HG02840 (cell line): Measurements from ENCODE around the gene TNFAIP2.

ENCODE experiments used
- ATAC-seq: cut with Tn5 transposase; IDR thresholded peaks from one replicate; pipeline ENCODE4 v1.9.1; 2021; ENCODE audit warnings: mild to moderate bottlenecking, moderate library complexity, moderate number of reproducible peaks; ENCODE audit not compliant: unreplicated experiment, low FRiP score

TNFAIP2 gene

DNA sequence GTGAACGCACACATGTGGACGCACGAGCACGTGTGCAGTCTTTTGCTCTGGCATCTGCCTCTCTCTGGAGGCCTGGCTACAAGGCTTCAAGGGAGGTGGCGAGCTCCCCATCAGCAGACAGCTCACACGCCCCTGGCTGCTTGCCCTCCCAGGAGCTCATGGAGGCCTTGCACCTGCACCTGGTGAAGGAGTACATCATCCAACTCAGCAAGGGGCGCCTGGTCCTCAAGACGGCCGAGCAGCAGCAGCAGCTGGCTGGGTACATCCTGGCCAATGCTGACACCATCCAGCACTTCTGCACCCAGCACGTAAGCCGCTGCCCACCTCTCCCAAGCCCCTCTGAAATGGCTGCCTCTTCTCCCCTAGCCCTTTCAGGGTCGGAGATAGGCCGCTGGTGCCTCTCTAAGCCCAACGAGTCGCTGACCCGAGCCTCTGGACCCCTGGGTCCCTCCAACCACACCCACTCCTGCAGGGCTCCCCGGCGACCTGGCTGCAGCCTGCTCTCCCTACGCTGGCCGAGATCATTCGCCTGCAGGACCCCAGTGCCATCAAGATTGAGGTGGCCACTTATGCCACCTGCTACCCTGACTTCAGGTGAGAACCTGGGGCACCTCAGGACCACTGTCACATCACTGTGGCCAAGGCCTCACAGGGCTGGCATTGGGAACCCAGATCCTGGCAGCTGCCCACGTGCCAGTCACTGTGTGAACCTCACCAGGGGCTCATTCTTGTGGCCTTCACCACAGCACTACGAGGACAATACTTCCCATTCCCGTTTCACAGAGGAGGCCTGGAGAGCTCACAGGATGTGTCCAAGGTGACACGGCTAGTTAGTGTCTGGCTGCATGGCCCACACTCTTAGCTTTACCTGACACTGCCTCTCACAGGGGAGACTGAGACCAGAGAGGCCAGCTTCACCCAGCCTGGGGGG is 10.2 kb downstream of the TNFAIP2 start:
- ATAC-seq: no peak

DNA sequence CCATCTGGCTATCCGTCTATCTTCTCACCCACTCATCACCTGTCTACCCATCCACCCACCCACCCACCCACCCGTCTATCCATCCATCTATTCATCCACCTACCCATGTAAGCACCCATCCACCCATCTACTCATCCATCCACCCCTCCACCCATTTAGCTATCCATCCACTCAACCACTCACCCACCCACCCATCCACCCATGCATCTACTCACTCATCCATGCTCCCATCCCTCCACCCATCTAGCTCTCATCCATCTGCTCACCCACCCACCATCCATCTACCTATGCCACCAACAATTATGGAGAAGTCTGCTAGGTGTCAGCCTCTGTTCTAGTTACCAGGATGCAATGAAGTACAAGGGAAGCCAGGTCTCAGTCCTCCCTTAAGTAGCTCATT is 11.1 kb downstream of the TNFAIP2 start:
- no peak for ATAC-seq

DNA sequence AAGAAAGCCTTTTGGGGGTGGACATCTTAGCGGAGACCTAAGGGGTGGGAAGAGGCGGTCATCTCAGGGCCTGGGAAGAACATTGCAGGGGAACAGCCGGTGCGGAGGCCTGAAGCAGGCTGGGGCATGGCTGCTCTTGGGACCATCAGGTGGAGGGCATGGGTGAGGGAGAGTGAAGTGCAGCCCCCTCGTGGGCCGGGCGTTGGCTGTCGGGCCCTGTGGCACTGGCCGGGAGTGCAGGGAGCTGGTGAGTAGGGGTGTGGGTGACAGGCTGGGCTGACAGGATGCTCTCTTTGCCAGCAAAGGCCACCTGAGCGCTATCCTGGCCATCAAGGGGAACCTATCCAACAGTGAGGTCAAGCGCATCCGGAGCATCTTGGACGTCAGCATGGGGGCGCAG is 11.7 kb downstream of the TNFAIP2 start:
- ATAC-seq: no peak

DNA sequence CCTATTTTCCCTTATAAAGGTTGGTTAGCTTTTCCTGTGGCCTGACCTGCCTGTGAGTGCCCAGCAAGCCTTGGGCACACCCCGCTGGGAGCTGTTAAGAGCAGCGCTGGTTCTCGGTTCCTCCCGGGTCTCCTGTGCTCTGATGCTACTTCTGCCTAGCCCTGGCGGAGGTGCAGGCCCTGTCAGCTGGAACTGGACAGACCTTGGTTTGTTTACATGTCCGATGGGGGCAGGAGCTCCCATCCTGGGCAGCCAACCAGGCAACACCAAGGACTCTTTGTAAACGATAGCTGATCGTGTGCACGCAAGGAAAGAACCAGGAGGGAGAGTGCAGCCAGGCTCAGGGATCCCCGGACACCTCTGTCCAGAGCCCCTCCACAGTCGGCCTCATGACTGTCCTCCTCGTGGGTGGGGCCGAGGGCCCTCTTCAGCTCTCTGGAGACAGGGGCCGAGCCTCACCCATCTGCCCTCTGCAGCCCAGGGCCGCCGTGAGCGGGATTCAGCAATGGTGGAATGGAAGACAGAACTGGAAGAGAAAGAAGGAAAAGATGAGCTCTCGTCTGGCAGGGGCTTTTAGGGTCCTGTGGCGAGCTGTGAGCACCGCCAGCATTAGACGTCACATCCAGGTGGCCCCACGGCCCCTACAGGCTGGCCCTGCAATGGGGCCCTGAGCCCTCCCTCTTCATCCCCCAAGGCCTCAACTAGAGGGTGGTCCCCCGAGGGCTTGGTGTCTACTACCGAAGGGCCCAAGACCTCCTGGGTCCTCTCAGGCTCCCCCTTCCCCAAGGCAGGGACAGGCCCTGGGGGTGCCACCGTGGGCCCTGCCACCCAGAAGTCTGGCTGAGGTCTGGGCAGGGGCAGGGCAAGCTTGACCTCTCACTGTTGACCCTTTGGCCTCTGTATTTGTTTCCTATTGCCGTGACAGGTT is 12.3 kb downstream of the TNFAIP2 start:
- no peak for ATAC-seq

DNA sequence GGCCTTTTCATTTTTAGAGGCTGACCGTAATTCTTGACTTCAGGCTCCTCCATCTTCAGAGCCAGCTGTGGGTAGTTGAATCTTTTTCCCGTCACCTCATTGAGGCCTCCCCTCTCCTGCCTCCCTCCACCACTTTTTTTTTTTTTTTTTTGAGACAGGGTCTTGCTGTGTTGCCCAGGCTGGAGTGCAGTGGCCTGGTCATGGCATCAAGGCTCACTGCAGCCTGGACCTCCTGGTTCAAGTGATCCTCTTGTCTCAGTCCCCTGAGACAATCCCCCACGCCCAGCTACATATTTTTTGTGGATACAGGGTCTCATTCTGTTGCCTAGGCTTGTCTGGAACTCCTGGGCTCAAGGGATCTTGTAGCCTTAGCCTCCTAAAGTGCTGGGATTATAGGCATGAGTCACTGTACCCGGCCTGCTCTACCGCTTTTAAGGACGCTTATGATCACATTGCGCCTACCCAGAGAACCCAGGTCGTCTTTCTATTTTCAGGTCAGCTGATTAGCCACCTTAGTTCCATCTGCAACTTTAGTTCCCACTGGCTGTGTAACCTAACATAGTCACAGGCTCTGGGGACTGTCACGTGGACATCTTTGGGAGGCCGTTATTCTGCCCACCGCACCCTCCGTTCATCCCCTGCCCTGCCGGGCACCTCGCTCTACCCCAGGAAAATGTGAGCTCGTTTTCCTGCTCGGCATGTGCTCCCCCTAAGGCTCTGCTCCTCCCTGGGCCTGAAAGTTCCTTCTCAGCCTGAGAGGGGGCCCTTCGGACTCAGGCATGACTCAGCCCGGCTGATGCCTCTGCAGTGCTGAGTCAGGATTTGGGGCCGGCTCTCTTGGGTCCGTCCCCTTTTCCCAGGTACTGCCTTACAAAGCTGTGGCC is 13.4 kb downstream of the TNFAIP2 start:
- ATAC-seq: no peak

DNA sequence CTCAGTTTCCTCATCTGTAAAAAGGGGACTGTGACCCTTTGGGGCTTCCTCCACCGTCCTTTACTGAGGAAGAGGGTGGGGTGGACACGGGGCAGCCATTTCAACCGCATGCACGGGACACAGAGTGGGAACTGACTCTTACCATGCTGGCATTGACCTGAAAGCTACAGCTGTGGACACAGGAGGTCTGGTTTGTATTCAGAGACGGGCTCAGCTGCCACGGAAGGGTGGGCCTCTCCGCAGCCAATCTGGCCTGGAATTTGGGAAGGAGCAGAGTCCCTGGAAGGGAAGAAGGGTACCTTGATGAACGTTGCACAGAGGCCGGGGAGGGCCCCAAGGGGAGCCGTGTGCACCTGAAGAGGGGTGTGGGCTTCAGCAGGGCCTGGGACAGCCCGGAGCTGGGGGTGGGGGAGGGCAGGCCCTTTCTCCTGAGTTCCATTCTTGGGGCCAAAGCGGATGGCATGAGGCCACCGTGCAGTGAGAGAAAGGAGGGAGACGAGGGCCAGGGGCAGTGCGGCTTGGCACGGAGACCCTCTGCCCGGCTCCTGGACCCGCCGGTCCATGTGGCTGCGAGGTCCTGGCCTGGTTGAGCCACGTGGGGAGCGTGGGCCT is 14.5 kb downstream of the TNFAIP2 start:
- ATAC-seq: no peak

DNA sequence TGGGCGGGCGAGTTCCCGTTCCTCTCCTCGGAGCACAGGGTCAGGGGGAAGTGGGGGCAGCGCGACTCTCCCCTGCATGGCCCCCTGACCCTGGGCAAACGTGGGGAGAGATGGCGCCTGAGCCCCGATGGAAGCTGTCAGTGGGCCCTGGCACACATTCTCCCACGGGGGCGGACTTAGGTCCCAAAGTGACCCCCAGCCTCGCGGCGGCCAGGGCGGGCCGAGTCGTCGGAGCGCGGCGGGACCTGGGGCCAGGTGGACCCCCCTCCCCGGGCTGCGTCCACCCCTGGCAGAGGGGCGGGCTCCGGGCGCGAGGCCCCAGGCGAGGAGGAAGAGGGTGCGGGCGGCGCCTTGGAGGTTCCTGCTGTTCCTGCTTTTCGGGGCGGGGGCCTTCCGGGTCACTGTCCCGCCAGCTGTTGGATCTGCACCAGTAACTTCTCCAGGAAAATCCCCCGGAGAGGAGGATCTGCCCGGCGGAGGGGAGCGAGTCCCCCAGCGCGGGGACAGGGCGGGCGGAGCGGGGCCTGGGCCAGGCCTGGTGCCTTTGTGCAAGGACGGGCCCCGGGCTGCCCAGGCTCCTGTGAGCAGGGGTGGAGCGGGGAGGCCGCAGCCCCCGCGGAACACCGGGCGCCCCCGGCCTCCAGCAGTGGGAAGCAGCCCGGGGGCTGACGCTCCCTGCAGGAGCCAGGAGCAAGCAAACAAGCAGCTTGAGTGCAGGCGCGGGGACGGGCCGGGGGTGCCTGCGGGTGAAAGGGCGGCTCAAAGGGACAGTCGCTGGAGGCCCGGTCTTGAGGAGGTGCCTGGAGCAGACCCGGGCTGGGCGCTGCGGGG is 15.3 kb downstream of the TNFAIP2 start:
- ATAC-seq: no peak

DNA sequence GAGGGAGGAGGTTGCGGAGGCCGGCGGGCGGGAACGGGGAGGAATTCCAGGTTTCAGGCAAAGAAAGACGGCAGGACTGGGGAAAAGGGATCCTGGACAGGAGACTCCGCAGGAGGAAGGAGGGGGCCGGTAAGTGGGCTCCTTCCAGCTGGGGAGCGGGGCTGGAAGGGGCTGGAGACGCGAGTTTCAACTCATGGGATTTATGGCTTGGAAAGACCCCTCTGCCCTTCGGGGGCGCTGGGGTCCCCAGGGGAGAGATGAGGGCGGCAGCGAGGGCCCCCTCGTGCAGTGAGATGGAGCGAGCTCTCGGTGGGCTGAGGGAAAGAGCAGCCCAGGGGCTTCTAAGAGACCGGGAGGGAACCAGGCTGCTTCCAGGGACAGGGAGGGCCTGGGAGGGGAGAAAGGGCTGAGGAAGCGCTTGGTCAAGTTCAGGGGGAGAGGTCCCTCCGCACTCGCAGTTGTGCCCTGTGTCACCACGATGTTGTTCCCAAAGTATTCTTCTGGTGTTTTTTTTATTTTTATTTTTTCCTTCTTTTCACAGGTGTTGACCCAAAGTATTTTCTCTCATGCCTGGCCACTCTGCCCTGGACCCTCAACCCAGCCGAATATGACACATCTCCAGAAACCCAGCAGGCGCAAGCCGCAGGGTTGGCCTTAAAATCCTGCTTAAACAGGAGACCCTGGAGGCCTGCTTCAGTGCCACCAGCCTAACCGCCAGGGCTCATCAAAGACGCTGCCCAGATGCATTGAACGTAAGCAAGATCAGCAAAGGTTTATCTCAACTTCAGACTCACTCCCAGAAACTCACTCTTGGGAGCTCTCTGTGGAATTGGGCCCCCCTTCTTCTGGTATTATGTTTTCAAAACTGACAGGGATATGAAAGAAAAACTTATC is 16.1 kb downstream of the TNFAIP2 start:
- no peak for ATAC-seq

DNA sequence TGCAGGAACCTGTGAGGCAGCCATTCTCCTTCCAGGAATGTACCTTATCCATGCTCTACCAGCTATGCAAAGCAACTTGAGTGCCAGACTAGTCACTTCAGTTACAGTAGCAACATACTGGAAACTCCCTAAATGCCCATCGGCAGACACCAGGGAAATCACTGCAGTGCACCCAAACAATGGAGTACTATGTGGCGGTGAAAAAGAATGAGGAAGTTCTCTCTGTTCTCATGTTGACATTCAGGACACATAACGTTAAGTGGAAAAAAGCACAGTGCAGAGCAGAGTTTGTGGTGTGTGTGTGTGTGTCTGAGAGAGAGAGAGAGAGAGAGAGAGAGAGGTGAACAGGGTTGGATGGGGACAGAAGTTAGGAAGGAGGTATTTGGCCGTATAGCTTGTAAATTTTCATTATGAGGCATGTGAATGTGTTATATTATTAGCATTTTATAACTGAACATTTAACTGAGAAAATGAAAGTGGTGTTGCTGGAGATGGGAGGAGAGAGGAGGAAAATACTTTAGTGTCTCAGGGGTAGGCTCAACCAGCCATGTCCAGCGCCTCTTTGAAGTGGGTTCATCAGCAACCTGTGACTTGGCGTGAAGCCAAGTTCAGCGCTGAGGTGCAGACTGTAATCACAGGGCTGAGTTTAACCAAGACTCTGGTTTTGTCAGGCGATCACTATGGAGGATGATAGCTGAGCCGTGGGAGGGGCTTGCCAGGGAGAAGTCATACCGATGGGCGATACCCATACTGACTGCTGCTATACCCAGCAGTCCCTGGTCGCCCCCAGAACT is 17.3 kb downstream of the TNFAIP2 start:
- no peak for ATAC-seq

DNA sequence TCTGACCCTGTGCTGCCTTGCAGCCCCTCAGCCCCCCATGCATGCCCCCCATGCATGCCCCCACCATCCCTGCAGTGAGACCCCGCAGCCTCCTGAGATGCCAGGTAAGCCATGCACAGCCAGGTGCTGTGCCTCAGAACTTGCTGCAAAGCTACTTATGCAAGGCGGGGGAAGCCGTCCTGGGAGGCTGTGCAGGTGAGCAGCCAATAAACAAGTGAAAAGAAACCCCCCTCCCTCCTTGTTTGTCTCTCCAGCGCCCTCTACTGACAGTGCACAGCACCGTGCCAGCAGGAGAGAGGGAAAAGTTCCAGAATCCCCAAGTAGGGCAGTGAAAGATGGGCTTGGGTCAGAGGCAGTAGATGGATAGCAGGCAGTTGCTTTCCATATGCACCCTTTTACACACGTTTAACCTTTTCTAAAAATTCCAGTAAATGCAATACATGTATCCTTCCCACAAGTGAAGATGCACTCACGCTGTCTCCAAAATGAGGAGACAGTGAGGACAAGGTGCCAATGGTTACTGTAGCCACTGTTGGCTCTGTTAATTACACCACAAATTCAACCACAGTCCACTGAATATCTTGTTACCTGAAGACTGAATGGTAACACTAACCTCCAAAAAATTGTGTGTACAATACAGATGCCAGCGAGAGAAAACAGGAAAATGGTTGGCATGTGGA is 18.0 kb downstream of the TNFAIP2 start:
- ATAC-seq: no peak

DNA sequence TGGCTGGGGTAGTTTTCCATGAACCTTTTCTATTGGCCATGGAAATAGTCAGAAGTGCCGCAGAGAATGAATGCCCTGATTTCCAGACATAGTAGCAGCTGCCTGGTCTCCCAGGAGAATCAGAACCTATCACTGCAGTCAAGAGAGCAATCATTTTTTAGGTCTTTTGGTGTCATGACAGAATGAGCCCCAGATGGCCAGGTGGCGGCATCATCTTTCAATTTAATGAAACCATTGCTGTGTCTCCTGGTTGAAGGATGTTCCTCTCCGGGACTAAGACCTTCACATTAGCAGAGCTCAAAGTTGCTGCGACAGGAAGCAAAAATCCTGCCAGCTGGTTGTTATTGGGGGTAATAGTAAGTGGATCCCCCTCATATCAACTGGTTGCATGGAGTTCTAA is 18.8 kb downstream of the TNFAIP2 start:
- ATAC-seq: no peak

DNA sequence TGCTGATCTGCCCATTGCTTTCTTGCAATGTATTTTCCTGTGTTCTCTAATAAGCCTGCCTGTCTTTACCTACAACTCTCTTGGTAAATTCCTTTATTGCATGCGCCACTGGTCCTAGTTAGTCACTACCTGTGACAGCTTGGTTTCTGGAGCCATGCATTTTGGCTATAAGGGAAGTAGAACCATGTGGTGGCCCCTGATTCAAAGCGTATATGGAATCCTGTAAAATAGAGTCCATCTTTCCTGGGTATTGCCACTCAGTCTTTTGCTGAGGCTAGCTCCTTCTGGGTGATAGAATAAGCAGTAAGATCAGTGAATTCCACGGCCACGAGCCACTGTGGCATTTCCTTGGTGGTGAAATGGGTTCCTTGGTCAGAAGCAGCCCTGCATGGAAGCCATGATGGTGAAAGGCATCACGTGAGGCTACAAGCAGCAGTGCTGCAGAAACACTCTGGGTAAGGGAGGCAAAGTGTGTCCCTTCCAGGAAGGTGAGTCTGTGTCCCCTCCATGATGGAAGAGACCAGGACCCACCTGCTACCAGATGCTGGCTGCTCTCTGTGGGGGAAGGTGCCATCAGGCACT is 19.6 kb downstream of the TNFAIP2 start:
- no peak for ATAC-seq

DNA sequence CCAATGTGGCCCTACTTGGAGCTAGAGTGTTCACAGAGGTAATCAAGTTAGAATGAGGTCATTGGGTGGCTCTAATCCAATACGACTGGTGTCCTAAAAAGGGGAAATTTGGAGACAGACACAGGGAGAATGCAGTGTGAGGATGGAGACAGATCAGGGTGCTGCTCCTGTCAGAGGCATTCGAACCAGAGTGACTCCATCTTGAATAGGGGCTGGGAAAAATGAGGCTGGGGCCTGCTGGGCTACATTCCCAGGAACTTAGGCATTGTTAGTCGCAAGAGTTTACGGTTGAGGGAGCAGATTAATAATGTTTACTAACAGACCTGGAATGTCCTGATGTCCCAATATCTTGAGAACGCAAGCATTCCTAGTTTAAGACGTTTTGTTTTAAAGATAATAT is 20.2 kb downstream of the TNFAIP2 start:
- no peak for ATAC-seq

DNA sequence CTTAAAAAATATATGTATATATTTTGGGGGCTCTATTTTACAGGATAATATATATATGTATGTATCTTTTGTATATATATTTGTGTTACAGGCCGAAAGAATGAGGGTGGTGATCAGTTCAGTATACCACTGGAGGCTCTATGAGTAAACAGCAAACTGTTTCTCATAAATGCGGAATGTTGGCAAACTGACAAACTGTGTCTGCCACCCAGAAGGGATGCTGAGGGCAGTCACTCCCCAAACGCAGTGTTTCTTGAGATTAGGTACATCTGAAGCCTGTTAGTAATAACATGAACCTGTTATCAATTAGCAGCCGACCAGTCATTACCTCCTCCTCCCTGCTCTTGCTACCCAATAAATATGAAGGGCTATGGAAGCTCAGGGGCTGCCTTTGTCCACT is 20.8 kb downstream of the TNFAIP2 start:
- ATAC-seq: no peak

DNA sequence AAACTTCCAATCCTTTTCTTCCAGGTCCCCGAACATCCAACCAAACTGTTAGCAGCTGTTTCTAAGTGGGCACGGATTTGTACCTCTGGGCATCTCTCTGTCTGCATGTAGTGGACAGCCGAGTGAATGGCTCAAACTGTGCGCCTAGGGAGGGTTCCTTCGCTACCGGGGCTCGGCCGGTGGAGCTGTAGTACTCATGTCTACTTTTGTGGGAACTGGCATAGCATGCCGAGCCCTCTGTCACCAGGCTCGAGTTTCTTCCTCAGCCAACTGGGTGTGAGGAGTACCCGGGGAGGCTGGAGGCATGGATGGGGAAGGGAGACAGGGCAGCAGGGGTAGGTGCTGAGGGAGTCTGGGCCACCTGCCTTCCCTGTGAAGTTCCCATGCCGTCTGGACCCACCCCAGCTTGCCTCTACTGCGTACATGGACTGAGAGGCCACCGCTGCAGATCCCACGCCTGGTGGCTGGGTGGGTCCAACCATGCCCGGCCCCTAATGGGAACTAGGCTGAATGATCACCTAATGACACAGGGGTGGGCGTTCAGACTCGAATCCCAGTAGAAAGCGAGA is 23.0 kb downstream of the TNFAIP2 start:
- no peak for ATAC-seq
